Measurements from ENCODE around the gene NPLOC4.

NPLOC4 gene

GRCh38 chr17:81648013-81648706 is 11.2 kb upstream of the NPLOC4 start:
- H3K27ac ChIP-seq, result no peak overlapping the region
- ChIA-PET POLR2A (ENCODE audit: low non-redundant PET) (no interaction called here), CTCF (interaction anchor here (0.7 kb wide), 1 partner anchor 11 kb away, joined by 3 read pairs; no protein-coding TSS in a partner anchor)
- TF ChIP-seq, protein P1, sequence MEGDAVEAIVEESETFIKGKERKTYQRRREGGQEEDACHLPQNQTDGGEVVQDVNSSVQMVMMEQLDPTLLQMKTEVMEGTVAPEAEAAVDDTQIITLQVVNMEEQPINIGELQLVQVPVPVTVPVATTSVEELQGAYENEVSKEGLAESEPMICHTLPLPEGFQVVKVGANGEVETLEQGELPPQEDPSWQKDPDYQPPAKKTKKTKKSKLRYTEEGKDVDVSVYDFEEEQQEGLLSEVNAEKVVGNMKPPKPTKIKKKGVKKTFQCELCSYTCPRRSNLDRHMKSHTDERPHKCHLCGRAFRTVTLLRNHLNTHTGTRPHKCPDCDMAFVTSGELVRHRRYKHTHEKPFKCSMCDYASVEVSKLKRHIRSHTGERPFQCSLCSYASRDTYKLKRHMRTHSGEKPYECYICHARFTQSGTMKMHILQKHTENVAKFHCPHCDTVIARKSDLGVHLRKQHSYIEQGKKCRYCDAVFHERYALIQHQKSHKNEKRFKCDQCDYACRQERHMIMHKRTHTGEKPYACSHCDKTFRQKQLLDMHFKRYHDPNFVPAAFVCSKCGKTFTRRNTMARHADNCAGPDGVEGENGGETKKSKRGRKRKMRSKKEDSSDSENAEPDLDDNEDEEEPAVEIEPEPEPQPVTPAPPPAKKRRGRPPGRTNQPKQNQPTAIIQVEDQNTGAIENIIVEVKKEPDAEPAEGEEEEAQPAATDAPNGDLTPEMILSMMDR (conservative IDR thresholded peaks at IDR 0.05; ENCODE audit: low read depth), result no peak
- DNase-seq (ENCODE audit: low spot score), result no peak

DNA sequence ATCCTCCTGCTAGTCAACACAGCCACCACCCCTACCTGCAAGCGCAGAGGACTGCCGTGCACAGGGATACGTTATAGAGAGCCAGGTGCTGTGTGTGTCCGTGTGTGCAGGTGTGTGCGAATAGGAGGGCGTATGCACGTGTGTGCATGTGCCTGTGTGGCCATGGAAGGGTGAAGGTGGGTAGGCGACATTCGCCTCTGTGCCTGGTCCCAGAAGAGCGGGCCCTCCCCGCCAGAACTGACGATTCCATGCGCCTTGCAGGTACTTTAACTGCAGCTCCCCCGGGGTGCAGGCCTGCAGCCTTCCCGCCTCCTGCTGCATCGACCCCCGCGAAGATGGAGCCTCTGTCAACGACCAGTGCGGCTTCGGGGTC is 10.7 kb upstream of the NPLOC4 start:
- ChIA-PET CTCF (interaction anchor here (0.7 to 1.0 kb wide), 2 partner anchors 11 to 28 kb away, joined by 3 to 4 read pairs; no protein-coding TSS in a partner anchor), POLR2A (ENCODE audit: low non-redundant PET) (no interaction called here)
- TF ChIP-seq, protein P1 (conservative IDR thresholded peaks at IDR 0.05; ENCODE audit: low read depth), result no peak

GRCh38 chr17:81646869-81647600 is 10.1 kb upstream of the NPLOC4 start:
- POLR2A ChIA-PET (ENCODE audit: low non-redundant PET), result no interaction called here
- DNase-seq (ENCODE audit: low spot score), result no peak
- H3K27ac ChIP-seq, result no peak overlapping the region
- CTCF ChIA-PET, result interaction anchor here (0.7 to 1.2 kb wide), 3 partner anchors 12 to 29 kb away, joined by 3 to 4 read pairs (median 3); no protein-coding TSS in a partner anchor
- TF ChIP-seq, protein P1 (conservative IDR thresholded peaks at IDR 0.05; ENCODE audit: low read depth), result no peak

More for the DNA sequence above, 10.7 kb upstream of the NPLOC4 start:
- no peak for DNase-seq (ENCODE audit: low spot score)
- H3K27ac ChIP-seq, result no peak overlapping the region

GRCh38 chr17:81644976-81645952 is 8.4 kb upstream of the NPLOC4 start:
- DNase-seq (ENCODE audit: low spot score), result no peak
- CTCF ChIA-PET, result interaction anchor here (1.2 kb wide), 1 partner anchor 30 kb away, joined by 3 read pairs; no protein-coding TSS in a partner anchor
- POLR2A ChIA-PET (ENCODE audit: low non-redundant PET), result no interaction called here
- no peak overlapping the region; the same call in 1 of the 2 replicates for H3K27ac ChIP-seq
- TF ChIP-seq, protein P1 (conservative IDR thresholded peaks at IDR 0.05; ENCODE audit: low read depth), result no peak

DNA sequence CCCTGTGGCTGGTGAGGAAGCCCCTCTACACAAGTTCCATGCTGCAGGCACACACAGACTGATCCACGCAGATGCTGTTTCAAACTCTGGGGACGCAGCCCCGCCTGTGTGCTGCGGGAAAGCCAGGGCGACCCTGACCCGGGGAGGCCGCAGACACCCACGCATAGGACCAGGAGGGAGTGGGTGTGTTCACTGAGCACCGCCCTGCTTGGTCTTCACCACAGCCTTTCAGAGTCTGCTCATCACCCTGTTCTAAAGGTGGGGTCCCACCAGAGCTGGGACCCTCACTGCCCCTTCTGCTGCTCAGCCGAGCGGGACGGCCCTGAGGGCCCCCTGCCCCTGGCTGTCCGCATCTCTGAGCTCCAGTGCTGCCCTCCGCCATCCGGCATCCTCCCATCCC is 7.6 kb upstream of the NPLOC4 start:
- DNase-seq (ENCODE audit: low spot score), result no peak
- ChIA-PET CTCF (no interaction called here), POLR2A (ENCODE audit: low non-redundant PET) (no interaction called here)
- H3K27ac ChIP-seq, result no peak overlapping the region
- TF ChIP-seq, protein P1 (conservative IDR thresholded peaks at IDR 0.05; ENCODE audit: low read depth), result no peak
